WTC11 (cell line): ENCODE results near the gene EIF4E1B. TPM values are rescaled to one million over a fixed set of nuclear protein-coding genes. Genes with fewer than 3 reads are reported as not detected.

Source experiments
- ATAC-seq: fragments of 200-7000 bp; cut with Tn5 transposase; 2 replicates; pipeline ENCODE4 v1.10.0; 2021; ENCODE audit warnings: mild to moderate bottlenecking, moderate library complexity
- CTCF ChIA-PET: fragments of 300-600 bp; sonication (Branson Sonifier 250); formaldehyde crosslinking; loops from one replicate; lab custom pipeline; 2021; ENCODE audit warnings: antibody characterized with exemption; lab: Charles Lee
- POLR2A ChIA-PET: fragments of 350-600 bp; sonication (Branson Sonifier 250); formaldehyde crosslinking; loops from one replicate; lab custom pipeline; 2021; ENCODE audit warnings: antibody characterized with exemption; lab: Charles Lee
- DNase-seq: peaks from one replicate; pipeline ENCODE4 v3.0.0; 2021; ENCODE audit warnings: low spot score
- H3K27ac Mint-ChIP-seq: 2 replicates; pipeline ENCODE4 v1.8.0; 2021; ENCODE audit warnings: mixed read lengths
- H3K27me3 Mint-ChIP-seq: 2 replicates; pipeline ENCODE4 v1.8.0; 2021; ENCODE audit warnings: low read depth, mild to moderate bottlenecking, moderate library complexity, mixed read lengths
- H3K36me3 Mint-ChIP-seq: 2 replicates; pipeline ENCODE4 v1.8.0; 2021; ENCODE audit warnings: mixed read lengths
- H3K4me1 Mint-ChIP-seq: 2 replicates; pipeline ENCODE4 v1.8.0; 2022; ENCODE audit warnings: mixed read lengths
- H3K4me3 Mint-ChIP-seq: 2 replicates; pipeline ENCODE4 v1.8.0; 2021; ENCODE audit warnings: mild to moderate bottlenecking, moderate library complexity, mixed read lengths
- H3K9me3 Mint-ChIP-seq: 2 replicates; pipeline ENCODE4 v1.8.0; 2021; ENCODE audit warnings: mixed read lengths
- ETV6 ChIP-seq: sonication (generic); formaldehyde crosslinking; IDR thresholded peaks from 2 replicates; pipeline ENCODE4 v1.8.1; 2022; ENCODE audit warnings: mild to moderate bottlenecking, missing genetic modification reagents
- FOXJ3 ChIP-seq: sonication (generic); formaldehyde crosslinking; IDR thresholded peaks from 2 replicates; pipeline ENCODE4 v1.9.0; 2021; ENCODE audit warnings: missing genetic modification reagents, mild to moderate bottlenecking, borderline replicate concordance
- KAT7 ChIP-seq: sonication (generic); formaldehyde crosslinking; IDR thresholded peaks from 2 replicates; pipeline ENCODE4 v1.8.1; 2023; ENCODE audit warnings: missing genetic modification reagents, mild to moderate bottlenecking, borderline replicate concordance
- NR2C2 ChIP-seq: sonication (generic); formaldehyde crosslinking; IDR thresholded peaks from 2 replicates; pipeline ENCODE4 v1.8.0; 2022; ENCODE audit warnings: mild to moderate bottlenecking, missing genetic modification reagents
- PRRX2 ChIP-seq: fragments of 250-450 bp; sonication (Bioruptor Pico); IDR thresholded peaks from 2 replicates; pipeline ENCODE4 v1.8.0; 2021; ENCODE audit warnings: mild to moderate bottlenecking
- SOX15 ChIP-seq: fragments of 250-450 bp; sonication (Bioruptor Pico); IDR thresholded peaks from 2 replicates; pipeline ENCODE4 v1.9.0; 2021; ENCODE audit warnings: mild to moderate bottlenecking
- SP1 ChIP-seq: sonication (generic); formaldehyde crosslinking; conservative IDR thresholded peaks from 2 replicates; pipeline ENCODE4 v1.8.1; 2022; ENCODE audit warnings: missing genetic modification reagents
- TCF7 ChIP-seq: sonication (generic); formaldehyde crosslinking; IDR thresholded peaks from 2 replicates; pipeline ENCODE4 v1.8.0; 2022; ENCODE audit warnings: mild to moderate bottlenecking, low read depth, missing genetic modification reagents, moderate library complexity
- TP53 ChIP-seq: sonication (generic); formaldehyde crosslinking; IDR thresholded peaks from 2 replicates; pipeline ENCODE4 v1.8.1; 2023; ENCODE audit warnings: mild to moderate bottlenecking, missing genetic modification reagents
- total RNA-seq: library from RNA; stranded (reverse); gene quantifications from 3 replicates; pipeline ENCODE4 v1.2.3, GENCODE V29; 2021
- TF ChIP-seq, protein P1 (sequence below): sonication (generic); formaldehyde crosslinking; IDR thresholded peaks from 2 replicates; pipeline ENCODE4 v1.8.0; 2022; ENCODE audit warnings: mild to moderate bottlenecking, missing genetic modification reagents
- TF ChIP-seq, protein P2 (sequence below): sonication (generic); formaldehyde crosslinking; IDR thresholded peaks from 2 replicates; pipeline ENCODE4 v1.8.1; 2022; ENCODE audit warnings: missing genetic modification reagents, borderline replicate concordance
- TF ChIP-seq, protein P3 (sequence below): sonication (generic); formaldehyde crosslinking; IDR thresholded peaks from 2 replicates; pipeline ENCODE4 v1.8.1; 2023; ENCODE audit warnings: mild to moderate bottlenecking, missing genetic modification reagents
- TF ChIP-seq, protein P4 (sequence below): sonication (generic); formaldehyde crosslinking; conservative IDR thresholded peaks from 2 replicates; pipeline ENCODE4 v1.8.1; 2023; ENCODE audit warnings: mild to moderate bottlenecking, low read depth, missing genetic modification reagents, moderate library complexity
- TF ChIP-seq, protein P5 (sequence below): sonication (generic); formaldehyde crosslinking; IDR thresholded peaks from 2 replicates; pipeline ENCODE4 v1.8.0; 2023; ENCODE audit warnings: missing genetic modification reagents
- TF ChIP-seq, protein P6 (sequence below): fragments of 250-450 bp; sonication (Bioruptor Pico); IDR thresholded peaks from 2 replicates; pipeline ENCODE4 v1.9.0; 2021; ENCODE audit warnings: moderate library complexity, mild to moderate bottlenecking, inconsistent platforms, borderline replicate concordance

The EIF4E1B gene
- total RNA-seq, 1 experiment from 2014 or later: 0.74 TPM

DNA sequence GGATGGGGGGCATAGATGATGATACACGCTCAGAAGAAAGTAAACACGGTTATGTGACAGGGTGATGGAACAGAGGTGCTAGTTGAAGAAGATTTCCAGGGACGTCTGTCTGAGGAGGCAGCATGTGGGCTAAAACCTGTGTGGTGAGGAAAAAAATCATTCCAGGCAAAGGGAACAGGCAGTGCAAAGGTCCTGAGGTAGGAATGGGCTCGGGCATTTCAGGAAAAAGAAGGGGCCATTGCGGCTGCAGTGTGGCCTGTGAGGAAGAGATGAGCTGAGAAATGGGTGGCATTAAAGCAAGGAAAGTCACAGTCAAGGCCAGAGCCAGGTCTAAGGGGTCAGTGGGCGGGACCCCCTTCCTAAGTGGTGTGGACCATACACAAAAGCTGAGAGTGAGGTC, 35.0 kb downstream of the EIF4E1B start:
- Mint-ChIP-seq H3K27me3 (peaks cover 4% of the 10 kb centered on the region; the same call in 1 of the 2 replicates), H3K4me3 (no peak overlapping the region), H3K9me3 (no peaks in the 10 kb centered on the region), H3K4me1 (peaks cover 8% of the 10 kb centered on the region), H3K27ac (no peak overlapping the region), H3K36me3 (0 out of 2 replicates have a peak, but pooled peaks cover 2% of the 10 kb centered on the region)
- POLR2A ChIA-PET: interaction anchor here (0.5 kb wide), 1 partner anchor 28 kb away, joined by 3 read pairs; no protein-coding TSS in a partner anchor
- DNase-seq: no peak
- no peak for ATAC-seq
- TF ChIP-seq, protein P1, sequence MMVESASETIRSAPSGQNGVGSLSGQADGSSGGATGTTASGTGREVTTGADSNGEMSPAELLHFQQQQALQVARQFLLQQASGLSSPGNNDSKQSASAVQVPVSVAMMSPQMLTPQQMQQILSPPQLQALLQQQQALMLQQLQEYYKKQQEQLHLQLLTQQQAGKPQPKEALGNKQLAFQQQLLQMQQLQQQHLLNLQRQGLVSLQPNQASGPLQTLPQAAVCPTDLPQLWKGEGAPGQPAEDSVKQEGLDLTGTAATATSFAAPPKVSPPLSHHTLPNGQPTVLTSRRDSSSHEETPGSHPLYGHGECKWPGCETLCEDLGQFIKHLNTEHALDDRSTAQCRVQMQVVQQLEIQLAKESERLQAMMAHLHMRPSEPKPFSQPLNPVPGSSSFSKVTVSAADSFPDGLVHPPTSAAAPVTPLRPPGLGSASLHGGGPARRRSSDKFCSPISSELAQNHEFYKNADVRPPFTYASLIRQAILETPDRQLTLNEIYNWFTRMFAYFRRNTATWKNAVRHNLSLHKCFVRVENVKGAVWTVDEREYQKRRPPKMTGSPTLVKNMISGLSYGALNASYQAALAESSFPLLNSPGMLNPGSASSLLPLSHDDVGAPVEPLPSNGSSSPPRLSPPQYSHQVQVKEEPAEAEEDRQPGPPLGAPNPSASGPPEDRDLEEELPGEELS: no peak
- TF ChIP-seq TP53: no peak
- no peak for TF ChIP-seq NR2C2
- CTCF ChIA-PET: interaction anchor here (0.6 to 1.6 kb wide), 6 partner anchors 14 to 151 kb away, joined by 3 to 6 read pairs (median 4); no protein-coding TSS in a partner anchor

DNA sequence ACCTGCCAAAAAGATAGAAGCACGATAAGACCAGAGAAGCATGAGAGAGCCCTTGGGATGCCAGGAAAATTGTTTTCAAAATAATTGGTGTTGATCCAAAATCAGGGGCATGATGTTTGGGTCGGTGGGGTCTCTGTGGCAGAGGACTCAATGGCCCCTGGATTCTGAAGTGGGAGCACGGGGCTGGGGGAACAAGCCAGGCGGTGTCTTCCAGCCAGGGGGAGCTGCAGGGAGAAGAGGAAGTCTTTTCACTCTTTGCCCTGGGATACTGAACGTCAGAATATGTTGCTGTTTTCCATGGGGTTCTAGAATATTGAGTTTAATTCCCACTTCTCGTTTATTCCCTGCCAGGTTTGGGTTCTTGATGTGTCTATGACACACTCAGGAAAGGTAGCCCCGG, 37.2 kb downstream of the EIF4E1B start:
- no peaks in the 10 kb centered on the region for H3K9me3 Mint-ChIP-seq
- POLR2A ChIA-PET: no interaction called here

DNA sequence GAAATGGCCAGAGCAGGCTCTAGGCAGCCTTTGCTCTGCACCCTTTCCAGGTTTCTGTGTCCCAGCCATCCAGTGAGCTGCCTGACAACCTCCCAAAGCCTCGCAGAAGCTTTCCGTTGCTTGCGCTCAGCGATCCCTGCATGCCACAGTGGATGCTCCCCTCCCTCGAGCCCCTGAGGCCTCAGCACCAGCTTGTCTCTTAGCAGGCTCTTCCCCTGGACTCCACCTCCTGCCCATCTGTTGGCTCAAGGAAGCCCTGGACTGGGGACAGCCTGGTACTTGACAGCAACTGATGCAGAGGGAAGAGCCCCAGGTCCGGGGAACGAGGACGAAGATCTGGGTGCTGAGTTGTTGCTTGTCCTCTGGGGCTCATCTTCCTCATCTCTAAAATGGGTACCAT, 40.0 kb downstream of the EIF4E1B start:
- TF ChIP-seq, protein P1: no peak
- no peak for TF ChIP-seq NR2C2
- TF ChIP-seq, protein P2, sequence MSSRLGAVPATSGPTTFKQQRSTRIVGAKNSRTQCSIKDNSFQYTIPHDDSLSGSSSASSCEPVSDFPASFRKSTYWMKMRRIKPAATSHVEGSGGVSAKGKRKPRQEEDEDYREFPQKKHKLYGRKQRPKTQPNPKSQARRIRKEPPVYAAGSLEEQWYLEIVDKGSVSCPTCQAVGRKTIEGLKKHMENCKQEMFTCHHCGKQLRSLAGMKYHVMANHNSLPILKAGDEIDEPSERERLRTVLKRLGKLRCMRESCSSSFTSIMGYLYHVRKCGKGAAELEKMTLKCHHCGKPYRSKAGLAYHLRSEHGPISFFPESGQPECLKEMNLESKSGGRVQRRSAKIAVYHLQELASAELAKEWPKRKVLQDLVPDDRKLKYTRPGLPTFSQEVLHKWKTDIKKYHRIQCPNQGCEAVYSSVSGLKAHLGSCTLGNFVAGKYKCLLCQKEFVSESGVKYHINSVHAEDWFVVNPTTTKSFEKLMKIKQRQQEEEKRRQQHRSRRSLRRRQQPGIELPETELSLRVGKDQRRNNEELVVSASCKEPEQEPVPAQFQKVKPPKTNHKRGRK (CRISPR knock-in tag): no peak
- TF ChIP-seq TCF7: no peak
- no peak for TF ChIP-seq PRRX2 (CRISPR knock-in tag)
- Mint-ChIP-seq H3K36me3 (0 out of 2 replicates have a peak, but pooled peaks cover 2% of the 10 kb centered on the region), H3K9me3 (no peaks in the 10 kb centered on the region), H3K4me1 (peaks cover 27% of the 10 kb centered on the region), H3K4me3 (no peak overlapping the region), H3K27ac (no peak overlapping the region), H3K27me3 (peaks cover 7% of the 10 kb centered on the region; the same call in 1 of the 2 replicates)
- DNase-seq (no peak), ATAC-seq (no peak)
- CTCF ChIA-PET: interaction anchor here (0.7 to 2.5 kb wide), 10 partner anchors 9 to 442 kb away, joined by 3 to 40 read pairs (median 4); no protein-coding TSS in a partner anchor
- POLR2A ChIA-PET: no interaction called here

More for the DNA sequence above, 37.2 kb downstream of the EIF4E1B start:
- Mint-ChIP-seq H3K4me1 (peaks cover 24% of the 10 kb centered on the region), H3K36me3 (0 out of 2 replicates have a peak, but pooled peaks cover 2% of the 10 kb centered on the region), H3K27me3 (peaks cover 7% of the 10 kb centered on the region; the same call in 1 of the 2 replicates)
- TF ChIP-seq ETV6 (CRISPR knock-in tag) (no peak), SP1 (CRISPR knock-in tag) (no peak), TCF7 (no peak), SOX15 (CRISPR knock-in tag) (no peak), FOXJ3 (CRISPR knock-in tag) (no peak), KAT7 (CRISPR knock-in tag) (no peak), NR2C2 (no peak)
- TF ChIP-seq, protein P3, sequence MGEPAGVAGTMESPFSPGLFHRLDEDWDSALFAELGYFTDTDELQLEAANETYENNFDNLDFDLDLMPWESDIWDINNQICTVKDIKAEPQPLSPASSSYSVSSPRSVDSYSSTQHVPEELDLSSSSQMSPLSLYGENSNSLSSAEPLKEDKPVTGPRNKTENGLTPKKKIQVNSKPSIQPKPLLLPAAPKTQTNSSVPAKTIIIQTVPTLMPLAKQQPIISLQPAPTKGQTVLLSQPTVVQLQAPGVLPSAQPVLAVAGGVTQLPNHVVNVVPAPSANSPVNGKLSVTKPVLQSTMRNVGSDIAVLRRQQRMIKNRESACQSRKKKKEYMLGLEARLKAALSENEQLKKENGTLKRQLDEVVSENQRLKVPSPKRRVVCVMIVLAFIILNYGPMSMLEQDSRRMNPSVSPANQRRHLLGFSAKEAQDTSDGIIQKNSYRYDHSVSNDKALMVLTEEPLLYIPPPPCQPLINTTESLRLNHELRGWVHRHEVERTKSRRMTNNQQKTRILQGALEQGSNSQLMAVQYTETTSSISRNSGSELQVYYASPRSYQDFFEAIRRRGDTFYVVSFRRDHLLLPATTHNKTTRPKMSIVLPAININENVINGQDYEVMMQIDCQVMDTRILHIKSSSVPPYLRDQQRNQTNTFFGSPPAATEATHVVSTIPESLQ (CRISPR knock-in tag): no peak
- TF ChIP-seq, protein P4, sequence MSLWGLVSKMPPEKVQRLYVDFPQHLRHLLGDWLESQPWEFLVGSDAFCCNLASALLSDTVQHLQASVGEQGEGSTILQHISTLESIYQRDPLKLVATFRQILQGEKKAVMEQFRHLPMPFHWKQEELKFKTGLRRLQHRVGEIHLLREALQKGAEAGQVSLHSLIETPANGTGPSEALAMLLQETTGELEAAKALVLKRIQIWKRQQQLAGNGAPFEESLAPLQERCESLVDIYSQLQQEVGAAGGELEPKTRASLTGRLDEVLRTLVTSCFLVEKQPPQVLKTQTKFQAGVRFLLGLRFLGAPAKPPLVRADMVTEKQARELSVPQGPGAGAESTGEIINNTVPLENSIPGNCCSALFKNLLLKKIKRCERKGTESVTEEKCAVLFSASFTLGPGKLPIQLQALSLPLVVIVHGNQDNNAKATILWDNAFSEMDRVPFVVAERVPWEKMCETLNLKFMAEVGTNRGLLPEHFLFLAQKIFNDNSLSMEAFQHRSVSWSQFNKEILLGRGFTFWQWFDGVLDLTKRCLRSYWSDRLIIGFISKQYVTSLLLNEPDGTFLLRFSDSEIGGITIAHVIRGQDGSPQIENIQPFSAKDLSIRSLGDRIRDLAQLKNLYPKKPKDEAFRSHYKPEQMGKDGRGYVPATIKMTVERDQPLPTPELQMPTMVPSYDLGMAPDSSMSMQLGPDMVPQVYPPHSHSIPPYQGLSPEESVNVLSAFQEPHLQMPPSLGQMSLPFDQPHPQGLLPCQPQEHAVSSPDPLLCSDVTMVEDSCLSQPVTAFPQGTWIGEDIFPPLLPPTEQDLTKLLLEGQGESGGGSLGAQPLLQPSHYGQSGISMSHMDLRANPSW (CRISPR knock-in tag): no peak
- TF ChIP-seq, protein P5, sequence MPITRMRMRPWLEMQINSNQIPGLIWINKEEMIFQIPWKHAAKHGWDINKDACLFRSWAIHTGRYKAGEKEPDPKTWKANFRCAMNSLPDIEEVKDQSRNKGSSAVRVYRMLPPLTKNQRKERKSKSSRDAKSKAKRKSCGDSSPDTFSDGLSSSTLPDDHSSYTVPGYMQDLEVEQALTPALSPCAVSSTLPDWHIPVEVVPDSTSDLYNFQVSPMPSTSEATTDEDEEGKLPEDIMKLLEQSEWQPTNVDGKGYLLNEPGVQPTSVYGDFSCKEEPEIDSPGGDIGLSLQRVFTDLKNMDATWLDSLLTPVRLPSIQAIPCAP (CRISPR knock-in tag): no peak
- TF ChIP-seq, protein P6, sequence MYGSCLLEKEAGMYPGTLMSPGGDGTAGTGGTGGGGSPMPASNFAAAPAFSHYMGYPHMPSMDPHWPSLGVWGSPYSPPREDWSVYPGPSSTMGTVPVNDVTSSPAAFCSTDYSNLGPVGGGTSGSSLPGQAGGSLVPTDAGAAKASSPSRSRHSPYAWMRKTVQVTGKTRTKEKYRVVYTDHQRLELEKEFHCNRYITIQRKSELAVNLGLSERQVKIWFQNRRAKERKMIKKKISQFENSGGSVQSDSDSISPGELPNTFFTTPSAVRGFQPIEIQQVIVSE (CRISPR knock-in tag): no peak
- TF ChIP-seq, all 79 proteins: peak for 0
- H3K4me3 Mint-ChIP-seq: no peak overlapping the region
- H3K27ac Mint-ChIP-seq: no peak overlapping the region
- CTCF ChIA-PET: interaction anchor here (0.8 to 3.1 kb wide), 12 partner anchors 9 to 439 kb away, joined by 3 to 13 read pairs (median 4); partner anchors contain the start of gene TSPAN17
- ATAC-seq: no peak
- DNase-seq: no peak
